Adrenal gland (tissue), 5 donors: Measurements from ENCODE around the gene ENTPD3.

Experiments used
- POLR2A ChIP-seq, 2 donors: fragments of 450-650 bp; IDR thresholded peaks; one replicate each; pipeline ENCODE4 v1.6.1; 2017; ENCODE audit warnings: antibody characterized with exemption in 2 of 2, mild to moderate bottlenecking in 2 of 2, moderate library complexity in 1 of 2
- TF ChIP-seq, protein P1 (sequence below), 6 experiments: fragments of 450-650 bp in 4 of 6; fragments of 200-600 bp in 2 of 6; sonication (generic) in 1 of 6; IDR thresholded peaks; 1 replicate in 5 of 6; 2 replicates in 1 of 6; pipeline versions ENCODE4 v1.5.1 to v1.8.0; 2016 to 2021; ENCODE audit warnings: antibody characterized with exemption in 6 of 6, mild to moderate bottlenecking in 2 of 6, moderate library complexity in 1 of 6
- donor health status: DM: no; HTN: no; CAD: no.

DNA sequence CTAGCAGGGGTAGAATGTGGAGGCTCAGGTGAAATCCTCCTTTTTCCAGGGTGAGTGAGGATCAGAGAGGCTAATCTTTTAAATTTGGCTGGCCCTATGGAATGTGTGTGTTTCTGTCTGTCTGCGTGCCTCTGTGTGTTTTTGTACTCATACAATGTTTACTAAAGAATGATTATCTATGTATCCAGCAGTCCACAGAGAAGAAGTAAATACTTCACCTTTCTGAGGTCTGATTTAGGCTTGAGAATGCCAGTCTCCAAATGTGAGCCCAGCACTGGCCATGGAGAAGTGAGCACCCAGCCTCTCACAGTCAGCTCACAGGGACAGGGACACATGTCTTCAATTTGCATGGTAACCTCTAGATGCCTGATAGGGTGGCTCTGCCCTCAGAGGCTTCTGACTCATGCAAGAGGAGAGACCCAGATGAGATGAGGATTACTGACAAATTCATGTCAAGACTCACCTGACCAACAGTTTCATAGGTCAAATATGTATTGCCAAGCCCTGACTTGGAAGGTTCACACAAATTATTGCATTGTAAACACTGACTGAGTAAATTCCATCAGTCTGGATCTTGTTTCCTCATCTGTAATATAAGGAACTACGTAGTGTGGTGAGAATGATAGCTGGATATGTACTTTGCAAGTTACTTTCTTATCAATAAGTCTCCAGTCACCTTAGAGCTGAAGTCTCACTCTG lies 31.0 kb downstream of the ENTPD3 start:
- TF ChIP-seq, protein P1, sequence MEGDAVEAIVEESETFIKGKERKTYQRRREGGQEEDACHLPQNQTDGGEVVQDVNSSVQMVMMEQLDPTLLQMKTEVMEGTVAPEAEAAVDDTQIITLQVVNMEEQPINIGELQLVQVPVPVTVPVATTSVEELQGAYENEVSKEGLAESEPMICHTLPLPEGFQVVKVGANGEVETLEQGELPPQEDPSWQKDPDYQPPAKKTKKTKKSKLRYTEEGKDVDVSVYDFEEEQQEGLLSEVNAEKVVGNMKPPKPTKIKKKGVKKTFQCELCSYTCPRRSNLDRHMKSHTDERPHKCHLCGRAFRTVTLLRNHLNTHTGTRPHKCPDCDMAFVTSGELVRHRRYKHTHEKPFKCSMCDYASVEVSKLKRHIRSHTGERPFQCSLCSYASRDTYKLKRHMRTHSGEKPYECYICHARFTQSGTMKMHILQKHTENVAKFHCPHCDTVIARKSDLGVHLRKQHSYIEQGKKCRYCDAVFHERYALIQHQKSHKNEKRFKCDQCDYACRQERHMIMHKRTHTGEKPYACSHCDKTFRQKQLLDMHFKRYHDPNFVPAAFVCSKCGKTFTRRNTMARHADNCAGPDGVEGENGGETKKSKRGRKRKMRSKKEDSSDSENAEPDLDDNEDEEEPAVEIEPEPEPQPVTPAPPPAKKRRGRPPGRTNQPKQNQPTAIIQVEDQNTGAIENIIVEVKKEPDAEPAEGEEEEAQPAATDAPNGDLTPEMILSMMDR (IDR thresholded peaks at IDR 0.05): no peak
- no peak for TF ChIP-seq POLR2A (IDR thresholded peaks at IDR 0.05)
